ENCODE data around the gene CHST8.

Gene CHST8

GRCh38 chr19:33667141-33667650, 45.4 kb downstream of the CHST8 start:
- TF ChIP-seq SPI1 (IDR thresholded peaks at IDR 0.05; ENCODE audit: borderline replicate concordance, low read depth) (no peak), GABPA (IDR thresholded peaks at IDR 0.05; ENCODE audit: low read depth) (no peak), POLR2AphosphoS5 (IDR thresholded peaks at IDR 0.05; ENCODE audit: low read depth) (no peak), REST (IDR thresholded peaks at IDR 0.05; ENCODE audit: insufficient replicate concordance, low read depth) (no peak), CTCF (IDR thresholded peaks at IDR 0.05; ENCODE audit: insufficient read depth, low read length) (no peak)
- Histone ChIP-seq H3K27ac (replicated peaks) (no peak overlapping the region), H3K4me3 (replicated peaks; ENCODE audit: insufficient read depth, low read length) (no peak overlapping the region), H3K27me3 (ENCODE audit: insufficient read depth, poor library complexity, severe bottlenecking) (no peaks in the 10 kb centered on the region)
- DNase-seq (ENCODE audit: low read depth in 1 of 2, low spot score in 1 of 2) = no peak

- no peak overlapping the region for H3K27ac ChIP-seq (replicated peaks)
- no peak overlapping the region for H3K4me3 ChIP-seq (replicated peaks; ENCODE audit: insufficient read depth, low read length)
- TF ChIP-seq POLR2AphosphoS5 (IDR thresholded peaks at IDR 0.05; ENCODE audit: low read depth) = no peak
- TF ChIP-seq REST (IDR thresholded peaks at IDR 0.05; ENCODE audit: insufficient replicate concordance, low read depth) = no peak
- no peak for TF ChIP-seq GABPA (IDR thresholded peaks at IDR 0.05; ENCODE audit: low read depth)
- TF ChIP-seq SPI1 (IDR thresholded peaks at IDR 0.05; ENCODE audit: borderline replicate concordance, low read depth) = no peak
- TF ChIP-seq CTCF (IDR thresholded peaks at IDR 0.05; ENCODE audit: insufficient read depth, low read length) = no peak
- H3K27me3 ChIP-seq (ENCODE audit: insufficient read depth, poor library complexity, severe bottlenecking) = no peaks in the 10 kb centered on the region
- no peak for DNase-seq (ENCODE audit: low read depth in 1 of 2, low spot score in 1 of 2)
Observed at GRCh38 chr19:33667881-33668280, 46.1 kb downstream of the CHST8 start.

- H3K27ac ChIP-seq (replicated peaks) = no peak overlapping the region
- no peak for TF ChIP-seq CTCF (IDR thresholded peaks at IDR 0.05; ENCODE audit: insufficient read depth, low read length)
- TF ChIP-seq REST (IDR thresholded peaks at IDR 0.05; ENCODE audit: insufficient replicate concordance, low read depth) = no peak
- no peak for TF ChIP-seq SPI1 (IDR thresholded peaks at IDR 0.05; ENCODE audit: borderline replicate concordance, low read depth)
- no peak for TF ChIP-seq GABPA (IDR thresholded peaks at IDR 0.05; ENCODE audit: low read depth)
- no peak for TF ChIP-seq POLR2AphosphoS5 (IDR thresholded peaks at IDR 0.05; ENCODE audit: low read depth)
- no peaks in the 10 kb centered on the region for H3K27me3 ChIP-seq (ENCODE audit: insufficient read depth, poor library complexity, severe bottlenecking)
- DNase-seq (ENCODE audit: low read depth in 1 of 2, low spot score in 1 of 2) = no peak
- no peak overlapping the region for H3K4me3 ChIP-seq (replicated peaks; ENCODE audit: insufficient read depth, low read length)
Observed at GRCh38 chr19:33668968-33669367, 47.2 kb downstream of the CHST8 start.

Measured in HL-60 (cell line).